Peyer's patch (tissue), 4 donors: ENCODE data around the gene PVR.

ENCODE experiments used
- POLR2A ChIP-seq, 2 donors: fragments of 450-650 bp; IDR thresholded peaks; one replicate each; pipeline ENCODE4 v1.5.1; 2017; ENCODE audit warnings: antibody characterized with exemption in 2 of 2, mild to moderate bottlenecking in 2 of 2, moderate library complexity in 2 of 2
- TF ChIP-seq, protein P1 (sequence below), 6 experiments: fragments of 450-650 bp in 4 of 6; fragments of 200-600 bp in 2 of 6; sonication (generic) in 1 of 6; IDR thresholded peaks; one replicate each; pipeline ENCODE4 v1.5.1; 2017 to 2019; ENCODE audit warnings: antibody characterized with exemption in 6 of 6, mild to moderate bottlenecking in 3 of 6, moderate library complexity in 1 of 6

DNA sequence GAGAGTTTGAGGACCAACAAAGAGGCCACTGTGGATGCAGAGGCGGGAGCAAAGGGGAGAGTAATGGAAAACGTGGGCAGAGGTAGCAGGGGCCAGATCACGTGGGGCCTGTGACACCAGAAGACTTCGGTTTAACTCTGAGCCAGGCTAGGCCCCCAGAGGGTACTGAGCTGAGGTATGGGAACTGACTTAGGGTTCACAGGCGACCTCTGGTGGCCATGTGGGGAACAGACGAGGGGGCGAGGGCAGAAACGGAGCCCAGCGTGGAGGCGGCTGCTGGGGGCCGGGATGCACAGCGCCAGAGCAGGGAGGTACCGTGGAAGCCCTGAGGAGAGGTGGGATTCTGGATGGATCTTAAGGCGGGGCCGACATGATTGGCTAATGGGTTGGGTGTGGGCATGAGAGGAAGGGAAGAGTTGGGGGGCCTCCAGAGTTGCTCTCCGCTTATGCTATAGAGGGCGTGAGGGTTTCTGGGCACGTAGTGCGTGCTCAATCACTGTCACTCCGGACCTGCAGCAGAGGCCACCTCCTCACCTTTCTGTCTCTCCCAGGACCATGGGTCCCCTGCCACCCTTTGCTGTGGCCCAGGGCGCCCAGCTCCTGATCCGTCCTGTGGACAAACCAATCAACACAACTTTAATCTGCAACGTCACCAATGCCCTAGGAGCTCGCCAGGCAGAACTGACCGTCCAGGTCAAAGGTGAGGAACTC lies 13.7 kb downstream of the PVR start:
- TF ChIP-seq, protein P1, sequence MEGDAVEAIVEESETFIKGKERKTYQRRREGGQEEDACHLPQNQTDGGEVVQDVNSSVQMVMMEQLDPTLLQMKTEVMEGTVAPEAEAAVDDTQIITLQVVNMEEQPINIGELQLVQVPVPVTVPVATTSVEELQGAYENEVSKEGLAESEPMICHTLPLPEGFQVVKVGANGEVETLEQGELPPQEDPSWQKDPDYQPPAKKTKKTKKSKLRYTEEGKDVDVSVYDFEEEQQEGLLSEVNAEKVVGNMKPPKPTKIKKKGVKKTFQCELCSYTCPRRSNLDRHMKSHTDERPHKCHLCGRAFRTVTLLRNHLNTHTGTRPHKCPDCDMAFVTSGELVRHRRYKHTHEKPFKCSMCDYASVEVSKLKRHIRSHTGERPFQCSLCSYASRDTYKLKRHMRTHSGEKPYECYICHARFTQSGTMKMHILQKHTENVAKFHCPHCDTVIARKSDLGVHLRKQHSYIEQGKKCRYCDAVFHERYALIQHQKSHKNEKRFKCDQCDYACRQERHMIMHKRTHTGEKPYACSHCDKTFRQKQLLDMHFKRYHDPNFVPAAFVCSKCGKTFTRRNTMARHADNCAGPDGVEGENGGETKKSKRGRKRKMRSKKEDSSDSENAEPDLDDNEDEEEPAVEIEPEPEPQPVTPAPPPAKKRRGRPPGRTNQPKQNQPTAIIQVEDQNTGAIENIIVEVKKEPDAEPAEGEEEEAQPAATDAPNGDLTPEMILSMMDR (IDR thresholded peaks at IDR 0.05): peak; percentile 44 to 90 (median 85)
- no peak for TF ChIP-seq POLR2A (IDR thresholded peaks at IDR 0.05)
